Activated naive CD4-positive, alpha-beta T cell treated with anti-CD3 and anti-CD28 coated beads, Interleukin-2, amount 50 U/mL, for 24 hours (primary cell): ENCODE results near the gene INTS7.
"Not testable (repeated sequence)": the region's sequence is repeated elsewhere in the genome, so short reads cannot be mapped to it uniquely, and the experiment has no call there.

Source experiments
- H3K27ac Mint-ChIP-seq: one replicate; pipeline ENCODE4 v1.8.0; 2021; ENCODE audit warnings: mild to moderate bottlenecking, mixed read lengths
- H3K27me3 Mint-ChIP-seq: one replicate; pipeline ENCODE4 v1.8.0; 2021; ENCODE audit warnings: mixed read lengths
- H3K36me3 Mint-ChIP-seq: one replicate; pipeline ENCODE4 v1.8.0; 2021; ENCODE audit warnings: mixed read lengths
- H3K4me1 Mint-ChIP-seq: one replicate; pipeline ENCODE4 v1.8.0; 2021; ENCODE audit warnings: mixed read lengths
- H3K4me3 Mint-ChIP-seq: one replicate; pipeline ENCODE4 v1.8.0; 2021; ENCODE audit warnings: mild to moderate bottlenecking, mixed read lengths
- H3K9me3 Mint-ChIP-seq: one replicate; pipeline ENCODE4 v1.8.0; 2021; ENCODE audit warnings: mixed read lengths

The INTS7 gene

DNA sequence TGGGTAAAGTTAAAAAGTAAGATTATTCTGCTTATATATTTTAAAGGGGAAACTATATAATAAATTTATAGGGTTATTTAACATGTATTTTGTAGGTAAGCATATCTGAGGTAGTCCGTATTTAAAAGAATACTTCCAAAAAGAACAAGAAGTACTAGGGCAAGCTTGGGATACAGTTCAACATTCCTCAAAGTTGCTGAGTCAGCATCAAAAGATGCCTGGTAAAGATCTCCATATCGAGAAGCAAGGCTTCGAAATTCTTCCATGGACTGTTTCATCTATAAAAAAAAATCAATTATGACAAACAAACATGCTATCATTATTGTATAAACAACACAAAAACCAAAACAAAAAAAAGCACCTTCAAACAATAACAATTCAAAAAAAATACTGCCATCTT is 67.7 kb downstream of the INTS7 start:
- H3K4me3 Mint-ChIP-seq: no peak overlapping the region
- H3K36me3 Mint-ChIP-seq: peaks cover 28% of the 10 kb centered on the region
- no peaks in the 10 kb centered on the region for H3K9me3 Mint-ChIP-seq
- H3K27me3 Mint-ChIP-seq: no peaks in the 10 kb centered on the region
- no peaks in the 10 kb centered on the region for H3K4me1 Mint-ChIP-seq
- no peak overlapping the region for H3K27ac Mint-ChIP-seq

DNA sequence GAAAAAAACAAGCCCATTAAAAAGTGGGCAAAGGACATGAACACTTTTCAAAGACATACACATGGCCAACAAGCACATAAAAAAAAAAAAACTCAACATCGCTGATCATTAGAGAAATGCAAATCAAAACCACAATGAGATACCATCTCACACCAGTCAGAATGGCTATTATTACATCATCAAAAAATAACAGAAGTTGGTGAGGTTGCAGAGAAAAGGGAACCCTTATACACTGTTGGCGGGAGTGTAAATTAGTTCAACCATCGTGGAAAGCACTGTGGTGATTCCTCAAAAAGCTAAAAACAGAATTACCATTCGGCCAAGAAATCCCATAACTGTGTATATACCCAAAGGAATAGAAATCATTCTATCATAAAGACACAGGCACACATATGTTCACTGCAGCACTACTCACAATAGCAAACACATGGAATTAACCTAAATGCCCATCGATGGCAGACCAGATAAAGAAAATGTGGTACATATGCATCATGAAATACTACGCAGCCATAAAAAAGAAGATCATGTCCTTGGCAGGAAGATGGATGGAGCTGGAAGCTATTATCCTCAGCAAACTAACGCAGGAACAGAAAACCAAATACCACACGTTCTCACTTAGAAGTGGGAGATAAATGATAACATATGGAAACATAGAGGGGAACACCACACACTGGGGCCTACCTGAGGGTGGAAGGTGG is 70.1 kb downstream of the INTS7 start:
- Mint-ChIP-seq H3K36me3 (peaks cover 43% of the 10 kb centered on the region), H3K4me3 (no peak overlapping the region), H3K27ac (no peak overlapping the region), H3K9me3 (no peaks in the 10 kb centered on the region), H3K4me1 (no peaks in the 10 kb centered on the region), H3K27me3 (no peaks in the 10 kb centered on the region)

DNA sequence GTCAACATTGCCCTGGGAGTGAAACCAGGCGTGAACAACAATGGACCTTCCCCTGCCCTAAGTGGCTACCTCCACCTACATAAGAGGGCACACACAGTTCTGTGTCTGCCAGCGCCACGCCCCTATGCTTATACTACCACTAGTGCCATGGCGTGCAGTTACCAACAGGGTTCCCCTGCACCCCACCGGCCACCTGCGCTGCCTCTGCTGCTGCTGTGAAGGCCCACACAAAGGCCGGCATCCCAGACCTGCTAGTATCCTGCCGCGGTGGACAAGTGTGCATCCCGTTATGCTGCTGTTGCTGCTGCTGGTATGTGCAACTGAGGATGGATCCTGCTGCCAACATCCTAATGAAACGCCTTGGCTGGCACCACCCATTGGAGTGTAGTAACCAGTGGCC is 75.7 kb downstream of the INTS7 start:
- no peaks in the 10 kb centered on the region for H3K4me1 Mint-ChIP-seq
- H3K27me3 Mint-ChIP-seq: no peaks in the 10 kb centered on the region
- H3K27ac Mint-ChIP-seq: no peak overlapping the region
- H3K36me3 Mint-ChIP-seq: peaks cover 42% of the 10 kb centered on the region
- no peaks in the 10 kb centered on the region for H3K9me3 Mint-ChIP-seq
- no peak overlapping the region for H3K4me3 Mint-ChIP-seq

DNA sequence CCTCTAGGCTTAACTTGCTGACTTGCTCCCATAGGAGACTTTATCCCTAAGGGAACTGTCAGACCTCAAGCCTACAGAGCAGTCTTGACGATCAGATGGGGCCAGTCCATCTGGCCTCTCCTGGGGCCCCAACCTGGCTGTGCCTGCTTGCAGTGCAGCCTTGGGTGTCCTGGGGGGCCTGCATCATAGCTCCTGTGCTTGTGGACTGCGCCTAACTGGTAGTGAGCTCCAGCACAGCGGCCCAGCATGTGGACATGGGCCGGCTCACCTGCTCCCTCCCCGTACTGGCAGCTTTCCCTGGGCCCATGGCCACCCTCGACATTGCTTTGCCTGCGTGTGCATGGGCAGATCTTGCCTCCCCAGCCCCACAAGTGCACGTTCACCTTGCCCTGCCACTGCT is 76.1 kb downstream of the INTS7 start:
- Mint-ChIP-seq H3K9me3 (no peaks in the 10 kb centered on the region), H3K4me1 (no peaks in the 10 kb centered on the region), H3K27me3 (no peaks in the 10 kb centered on the region), H3K27ac (no peak overlapping the region), H3K36me3 (peaks cover 39% of the 10 kb centered on the region), H3K4me3 (no peak overlapping the region)

DNA sequence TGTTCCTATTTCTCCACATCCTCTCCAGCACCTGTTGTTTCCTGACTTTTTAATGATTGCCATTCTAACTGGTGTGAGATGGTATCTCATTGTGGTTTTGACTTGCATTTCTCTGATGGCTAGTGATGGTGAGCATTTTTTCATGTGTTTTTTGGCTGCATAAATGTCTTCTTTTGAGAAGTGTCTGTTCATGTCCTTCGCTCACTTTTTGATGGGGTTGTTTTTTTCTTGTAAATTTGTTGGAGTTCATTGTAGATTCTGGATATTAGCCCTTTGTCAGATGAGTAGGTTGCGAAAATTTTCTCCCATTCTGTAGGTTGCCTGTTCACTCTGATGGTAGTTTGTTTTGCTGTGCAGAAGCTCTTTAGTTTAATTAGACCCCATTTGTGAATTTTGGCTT is 81.3 kb downstream of the INTS7 start:
- H3K4me1 Mint-ChIP-seq, H3K4me3 Mint-ChIP-seq, H3K9me3 Mint-ChIP-seq, H3K27me3 Mint-ChIP-seq, H3K27ac Mint-ChIP-seq: not testable (repeated sequence)
- peaks cover 13% of the 10 kb centered on the region for H3K36me3 Mint-ChIP-seq

DNA sequence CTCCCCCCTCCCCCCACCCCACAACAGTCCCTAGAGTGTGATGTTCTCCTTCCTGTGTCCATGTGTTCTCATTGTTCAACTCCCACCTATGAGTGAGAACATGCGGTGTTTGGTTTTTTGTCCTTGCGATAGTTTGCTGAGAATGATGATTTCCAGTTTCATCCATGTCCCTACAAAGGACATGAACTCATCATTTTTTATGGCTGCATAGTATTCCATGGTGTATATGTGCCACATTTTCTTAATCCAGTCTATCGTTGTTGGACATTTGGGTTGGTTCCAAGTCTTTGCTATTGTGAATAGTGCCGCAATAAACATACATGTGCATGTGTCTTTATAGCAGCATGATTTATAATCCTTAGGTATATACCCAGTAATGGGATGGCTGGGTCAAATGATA is 81.8 kb downstream of the INTS7 start:
- H3K9me3 Mint-ChIP-seq, H3K27ac Mint-ChIP-seq, H3K4me3 Mint-ChIP-seq: not testable (repeated sequence)

DNA sequence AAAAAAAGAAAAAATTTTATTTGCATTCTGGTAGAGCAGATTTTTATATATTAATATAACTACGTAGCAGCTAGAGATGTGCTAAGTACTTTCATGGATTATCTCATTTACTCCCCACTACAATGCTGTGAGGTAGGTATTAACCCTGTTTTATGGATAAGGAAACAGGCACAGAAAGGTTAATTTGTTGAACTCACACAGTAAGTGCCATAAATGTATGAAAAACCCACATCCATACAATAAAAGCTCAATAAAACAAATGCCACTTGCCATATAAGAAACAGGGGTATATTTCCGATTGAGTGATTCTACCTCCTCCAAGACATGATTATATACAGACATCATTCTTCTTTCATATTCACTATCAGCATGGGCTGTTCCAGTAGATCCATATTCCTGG is 83.1 kb downstream of the INTS7 start:
- Mint-ChIP-seq H3K9me3 (no peaks in the 10 kb centered on the region), H3K4me3 (no peak overlapping the region), H3K27ac (no peak overlapping the region), H3K27me3 (no peaks in the 10 kb centered on the region), H3K4me1 (no peaks in the 10 kb centered on the region), H3K36me3 (peaks cover 9% of the 10 kb centered on the region)

More for the DNA sequence above, 81.8 kb downstream of the INTS7 start:
- peaks cover 10% of the 10 kb centered on the region for H3K36me3 Mint-ChIP-seq
- H3K4me1 Mint-ChIP-seq, H3K27me3 Mint-ChIP-seq: not testable (repeated sequence)

DNA sequence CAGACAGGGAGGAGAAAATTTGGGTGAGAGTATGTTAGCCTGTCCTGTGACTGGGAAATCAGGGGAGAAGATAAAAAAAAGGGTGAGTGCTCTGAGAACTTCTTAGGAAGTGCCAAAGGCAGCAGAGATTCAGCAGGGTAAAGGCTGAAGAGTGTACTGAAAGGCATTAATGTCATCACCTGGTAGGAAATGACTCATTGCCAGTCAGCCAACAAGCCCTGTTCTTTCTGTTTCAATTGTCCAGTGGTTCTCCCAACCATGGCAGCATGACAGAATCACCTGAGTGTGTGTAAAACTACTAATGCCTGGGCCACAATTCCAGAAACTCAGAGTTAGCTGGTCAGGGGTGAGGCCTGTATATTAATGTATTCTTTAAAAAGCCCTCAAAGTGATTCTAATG is 83.5 kb downstream of the INTS7 start:
- no peak overlapping the region for H3K27ac Mint-ChIP-seq

DNA sequence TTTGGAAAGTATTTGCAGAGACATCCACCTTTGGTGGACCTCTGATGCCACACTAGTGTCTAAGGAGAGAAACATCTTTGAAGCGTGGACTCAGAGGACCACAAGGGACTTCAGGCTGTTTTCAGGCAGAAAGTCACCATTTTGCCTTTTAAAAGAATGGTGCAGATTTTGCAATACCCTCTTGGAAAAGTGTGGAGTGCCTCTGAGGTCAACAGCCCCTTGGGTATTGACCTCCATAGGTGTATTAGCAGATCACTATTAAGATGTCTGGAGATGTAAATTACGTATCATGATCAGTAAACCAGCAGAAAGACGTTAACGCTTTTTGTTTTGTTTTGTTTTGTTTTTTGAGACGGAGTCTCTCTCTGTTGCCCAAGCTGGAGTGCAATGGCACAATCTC is 87.0 kb downstream of the INTS7 start:
- Mint-ChIP-seq H3K27me3 (no peaks in the 10 kb centered on the region), H3K36me3 (peaks cover 11% of the 10 kb centered on the region), H3K4me3 (no peak overlapping the region), H3K4me1 (no peaks in the 10 kb centered on the region), H3K9me3 (no peaks in the 10 kb centered on the region), H3K27ac (no peak overlapping the region)

More for the DNA sequence above, 83.5 kb downstream of the INTS7 start:
- Mint-ChIP-seq H3K4me3 (no peak overlapping the region), H3K36me3 (peaks cover 6% of the 10 kb centered on the region), H3K4me1 (no peaks in the 10 kb centered on the region), H3K9me3 (no peaks in the 10 kb centered on the region), H3K27me3 (no peaks in the 10 kb centered on the region)

DNA sequence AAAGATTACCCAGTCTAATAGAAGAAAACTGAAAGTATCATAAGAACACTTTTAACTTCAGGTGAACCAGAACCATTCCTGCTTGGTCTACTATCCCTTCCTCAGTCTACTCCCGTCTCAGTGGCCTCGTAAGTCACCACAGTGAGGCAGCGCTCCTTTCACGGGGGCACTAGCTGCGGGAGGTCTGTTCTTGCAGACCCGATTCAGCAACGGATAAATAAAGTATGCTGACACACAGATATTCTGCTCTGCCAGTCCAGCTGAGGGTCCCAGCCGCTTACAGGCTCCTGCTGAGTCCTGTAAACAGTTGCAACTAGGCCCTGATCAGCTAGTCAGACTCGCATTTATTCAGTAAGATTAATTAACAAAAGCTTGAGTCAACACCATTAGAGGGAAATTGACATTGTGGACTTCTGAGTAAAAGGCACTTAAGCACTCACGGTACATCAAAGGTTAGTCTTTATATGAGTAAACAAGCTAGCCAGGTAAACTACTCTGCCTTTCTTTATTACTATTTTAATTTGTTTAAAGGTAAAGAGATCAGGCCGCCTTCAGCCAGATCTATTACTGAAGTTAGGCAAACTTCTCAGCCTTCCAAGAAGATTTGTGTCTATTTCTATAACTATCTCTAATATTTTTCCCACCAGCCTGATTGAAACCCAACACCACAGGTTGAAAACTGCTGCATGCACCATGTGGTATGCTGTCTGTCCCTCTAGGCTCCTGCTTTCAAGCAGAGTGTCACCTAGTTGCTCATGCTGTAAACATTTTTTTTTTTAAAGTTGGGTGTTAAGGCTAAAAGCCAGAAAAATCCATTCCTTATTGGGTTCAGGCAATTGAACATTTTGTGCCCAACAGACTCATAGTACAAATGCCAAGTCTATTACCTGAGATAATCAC is 87.7 kb downstream of the INTS7 start:
- H3K36me3 Mint-ChIP-seq: peaks cover 11% of the 10 kb centered on the region
- H3K4me1 Mint-ChIP-seq: no peaks in the 10 kb centered on the region
- no peak overlapping the region for H3K4me3 Mint-ChIP-seq
- no peaks in the 10 kb centered on the region for H3K27me3 Mint-ChIP-seq
- H3K27ac Mint-ChIP-seq: no peak overlapping the region
- no peaks in the 10 kb centered on the region for H3K9me3 Mint-ChIP-seq

DNA sequence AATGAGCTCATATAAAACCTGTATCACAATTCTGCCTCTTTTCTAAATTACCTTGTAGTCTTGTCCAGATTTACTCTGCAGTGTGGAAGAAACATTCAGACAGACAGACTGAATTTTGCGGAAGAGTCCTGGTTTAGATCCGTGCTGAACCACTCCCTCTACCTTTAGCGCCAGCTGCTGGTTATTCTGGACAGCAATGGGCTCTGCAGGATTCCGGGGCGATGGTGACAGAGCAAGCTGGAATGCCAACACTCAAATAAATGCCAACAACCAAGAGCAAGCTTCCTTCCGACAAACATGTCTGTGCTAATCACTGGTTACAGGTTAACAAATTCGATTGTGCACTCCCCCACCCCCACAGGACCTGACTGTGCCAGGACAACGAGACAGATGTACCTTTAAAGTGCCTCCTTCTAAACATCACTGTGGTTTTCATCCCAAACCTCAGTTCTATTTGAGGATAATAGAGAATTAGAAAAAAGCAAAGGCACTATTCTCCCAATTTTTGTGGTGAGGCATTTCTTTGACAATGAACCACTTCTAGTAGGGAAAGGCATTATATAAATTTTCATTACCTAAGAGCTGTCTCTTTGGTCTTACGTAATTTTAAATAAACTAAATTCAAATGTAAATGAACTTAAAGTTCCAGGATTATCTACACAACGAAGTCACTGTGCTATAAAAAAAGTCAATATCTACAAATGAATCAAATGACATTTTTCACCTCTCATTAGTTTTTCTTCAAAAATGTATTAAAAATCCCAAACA is 90.4 kb downstream of the INTS7 start:
- Mint-ChIP-seq H3K4me3 (no peak overlapping the region), H3K36me3 (peaks cover 15% of the 10 kb centered on the region), H3K27me3 (no peaks in the 10 kb centered on the region), H3K9me3 (no peaks in the 10 kb centered on the region), H3K4me1 (no peaks in the 10 kb centered on the region), H3K27ac (no peak overlapping the region)

DNA sequence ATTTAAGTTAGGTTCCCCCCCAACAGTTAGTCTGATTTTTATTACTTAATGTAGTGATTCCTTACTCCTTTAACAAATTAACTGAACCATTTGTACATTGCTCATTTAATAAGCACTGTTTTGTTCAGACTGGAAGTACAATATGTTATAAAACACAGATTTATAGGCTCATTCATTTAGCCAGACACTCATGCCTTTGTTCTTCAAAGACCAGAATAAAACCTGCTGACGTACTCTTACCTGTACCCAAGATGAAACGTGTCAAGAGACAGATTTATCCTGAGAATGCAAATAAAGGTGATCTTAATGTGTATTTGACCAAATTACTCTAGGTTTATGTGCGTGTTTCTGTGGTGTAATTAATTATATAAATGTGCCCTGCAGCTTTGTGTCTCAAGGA is 92.8 kb downstream of the INTS7 start:
- Mint-ChIP-seq H3K27me3 (no peaks in the 10 kb centered on the region), H3K4me1 (peaks cover 15% of the 10 kb centered on the region), H3K4me3 (no peak overlapping the region), H3K9me3 (no peaks in the 10 kb centered on the region), H3K27ac (no peak overlapping the region), H3K36me3 (peaks cover 15% of the 10 kb centered on the region)

DNA sequence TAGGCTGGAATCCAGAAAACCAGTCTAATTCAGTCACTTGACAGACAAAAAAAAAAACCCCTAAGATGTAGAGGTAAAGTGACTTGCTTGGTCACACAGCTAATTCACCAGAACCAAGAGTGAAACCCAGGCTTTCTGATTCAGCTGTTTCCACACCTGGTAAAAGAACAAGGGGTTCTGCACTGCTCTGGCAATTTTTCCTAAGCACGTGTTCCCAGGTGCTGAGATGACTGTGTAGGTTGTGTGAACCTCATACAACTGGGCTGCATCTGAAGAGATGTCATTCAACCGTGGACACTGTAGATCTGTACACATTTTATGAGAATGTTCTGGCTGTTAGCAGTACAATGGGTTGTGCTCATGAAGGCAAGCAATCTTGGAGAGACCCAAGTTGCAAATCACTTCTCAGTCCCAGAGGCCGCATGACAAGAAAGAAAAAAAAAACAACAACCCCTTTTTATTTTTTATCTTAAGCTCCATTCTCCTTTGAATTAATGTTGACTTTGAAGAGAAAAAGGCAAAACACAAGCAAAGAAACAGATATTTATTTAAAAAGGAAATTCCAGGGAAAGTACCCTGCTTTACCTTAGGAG is 95.4 kb downstream of the INTS7 start:
- Mint-ChIP-seq H3K4me3 (no peak overlapping the region), H3K27ac (no peak overlapping the region), H3K27me3 (no peaks in the 10 kb centered on the region), H3K4me1 (peaks cover 25% of the 10 kb centered on the region), H3K36me3 (peaks cover 15% of the 10 kb centered on the region), H3K9me3 (no peaks in the 10 kb centered on the region)

DNA sequence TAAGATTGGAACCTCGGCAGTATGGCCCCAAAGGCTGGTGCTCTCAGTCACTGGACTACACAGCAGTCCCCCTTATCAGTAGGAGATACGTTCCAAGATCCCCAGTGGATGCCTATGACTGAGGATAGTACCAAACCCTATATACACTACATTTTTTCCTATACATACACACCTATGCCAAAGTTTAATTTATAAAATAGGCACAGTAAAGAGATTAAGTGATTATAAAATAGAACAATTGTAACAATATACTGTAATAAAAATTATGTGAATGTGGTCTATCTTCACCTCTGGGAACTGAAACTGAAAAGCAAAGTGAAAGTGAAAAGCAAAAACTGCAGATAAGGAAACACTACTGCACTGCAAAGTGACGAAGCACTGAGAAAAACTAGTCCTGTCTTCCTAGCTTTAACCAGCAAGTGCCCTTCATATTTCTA is 96.8 kb downstream of the INTS7 start:
- Mint-ChIP-seq H3K27me3 (no peaks in the 10 kb centered on the region), H3K36me3 (peaks cover 8% of the 10 kb centered on the region), H3K27ac (no peak overlapping the region), H3K4me1 (peaks cover 25% of the 10 kb centered on the region), H3K9me3 (no peaks in the 10 kb centered on the region), H3K4me3 (peak overlapping the region; percentile 78)

DNA sequence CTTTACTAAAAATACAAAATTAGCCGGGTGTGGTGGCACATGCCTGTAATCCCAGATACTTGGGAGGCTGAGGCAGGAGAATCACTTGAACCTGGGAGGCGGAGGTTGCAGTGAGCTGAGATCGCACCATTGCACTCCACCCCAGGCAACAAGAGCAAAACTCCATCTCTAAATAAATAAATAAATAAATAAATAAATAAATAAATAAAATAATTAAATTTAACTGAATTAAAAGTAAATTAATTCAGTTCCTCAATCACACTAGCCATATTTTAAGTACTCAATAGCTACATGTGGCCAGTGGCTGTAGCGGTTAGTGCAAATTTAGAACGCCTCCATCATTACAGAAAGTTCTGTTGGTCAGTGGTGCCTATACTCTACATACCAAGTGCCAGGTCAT is 97.9 kb downstream of the INTS7 start:
- H3K27ac Mint-ChIP-seq, H3K9me3 Mint-ChIP-seq, H3K4me3 Mint-ChIP-seq: not testable (repeated sequence)

More for the DNA sequence above, 97.9 kb downstream of the INTS7 start:
- H3K4me1 Mint-ChIP-seq: peaks cover 25% of the 10 kb centered on the region
- not testable (repeated sequence) for H3K27me3 Mint-ChIP-seq, H3K36me3 Mint-ChIP-seq
